A549 (cell line): Measurements from ENCODE around the gene NR3C2. TPM values are rescaled to one million over a fixed set of nuclear protein-coding genes. Genes with fewer than 3 reads are reported as not detected.

Experiments
- ATAC-seq, 2 experiments: fragments of 200-7000 bp in 1 of 2; fragments of >200 bp in 1 of 2; cut with Nextera tagmentation in 1 of 2; cut with Tn5 transposase in 1 of 2; 3 replicates each; pipeline versions ENCODE4 v1.8.0 to v1.9.1; 2018 to 2020; ENCODE audit warnings: mild to moderate bottlenecking in 1 of 2, moderate library complexity in 1 of 2
- CTCF ChIA-PET: fragments of 300-600 bp; sonication (Branson Sonifier 250); formaldehyde crosslinking; extraction: SDS; loops from one replicate; lab custom pipeline; 2021; ENCODE audit warnings: antibody characterized with exemption, inconsistent platforms; lab: Yijun Ruan, JAX
- POLR2A ChIA-PET: fragments of 350-600 bp; formaldehyde crosslinking; extraction: SDS; loops from one replicate; lab custom pipeline; 2021; ENCODE audit warnings: antibody characterized with exemption, inconsistent platforms; lab: Yijun Ruan, JAX
- DNase-seq, 2 experiments: peaks; one replicate each; pipeline versions ENCODE4 v3.0.0 to v3.0.0-alpha.2; 2011 to 2016; ENCODE audit warnings: low read depth in 1 of 2, low spot score in 1 of 2
- FAIRE-seq: peaks from 2 replicates; lab custom pipeline; 2011; peaks lifted over from hg19 to GRCh38; lab: Jason Lieb, UNC
- H3K27ac ChIP-seq, 2 experiments: fragments of >200 bp; sonication (Bioruptor Twin); formaldehyde crosslinking; 3 replicates each; pipeline ENCODE4 v1.5.1; 2016 to 2017
- H3K4me1 ChIP-seq: fragments of >200 bp; sonication (Bioruptor Twin); formaldehyde crosslinking; 3 replicates; pipeline ENCODE4 v1.6.1; 2016
- H3K4me2 ChIP-seq: fragments of >200 bp; sonication (Bioruptor Twin); formaldehyde crosslinking; 3 replicates; pipeline ENCODE4 v1.6.1; 2016
- H3K4me3 ChIP-seq: fragments of >200 bp; sonication (Bioruptor Twin); formaldehyde crosslinking; 3 replicates; pipeline ENCODE4 v1.5.1; 2016
- H3K9me3 ChIP-seq: fragments of >200 bp; sonication (Bioruptor Twin); formaldehyde crosslinking; 3 replicates; pipeline ENCODE4 v1.6.1; 2016
- ATOH8 ChIP-seq: fragments of 250-450 bp; sonication (Bioruptor Pico); IDR thresholded peaks from 2 replicates; pipeline ENCODE4 v1.5.0; 2020; ENCODE audit warnings: low read depth, mild to moderate bottlenecking, moderate library complexity
- CBX2 ChIP-seq: fragments of 200-600 bp; sonication (generic); IDR thresholded peaks from 2 replicates; pipeline ENCODE4 v1.6.1; 2016; ENCODE audit warnings: low read depth, mild to moderate bottlenecking, borderline replicate concordance
- CEBPB ChIP-seq, 2 experiments: fragments of >200 bp in 1 of 2; sonication (Bioruptor Twin) in 1 of 2; formaldehyde crosslinking in 1 of 2; IDR thresholded peaks; 2 replicates each; pipeline ENCODE4 v1.6.1; 2012 to 2016
- EHMT2 ChIP-seq: fragments of 200-600 bp; sonication (generic); IDR thresholded peaks from 2 replicates; pipeline ENCODE4 v1.6.1; 2016; ENCODE audit warnings: antibody characterized with exemption, low read depth, mild to moderate bottlenecking, moderate library complexity
- FOSB ChIP-seq: fragments of 250-450 bp; sonication (Bioruptor Pico); IDR thresholded peaks from 2 replicates; pipeline ENCODE4 v1.5.0; 2020; ENCODE audit warnings: mild to moderate bottlenecking, moderate library complexity
- HES2 ChIP-seq: fragments of >200 bp; sonication (Bioruptor Twin); formaldehyde crosslinking; IDR thresholded peaks from 2 replicates; pipeline ENCODE4 v1.6.1; 2016
- HEYL ChIP-seq: fragments of 250-450 bp; sonication (Bioruptor Pico); IDR thresholded peaks from 2 replicates; pipeline ENCODE4 v1.8.0; 2021; ENCODE audit warnings: mild to moderate bottlenecking, moderate library complexity
- HOXB5 ChIP-seq: fragments of 250-450 bp; sonication (Bioruptor Pico); IDR thresholded peaks from 2 replicates; pipeline ENCODE4 v1.5.0; 2020; ENCODE audit warnings: mild to moderate bottlenecking, moderate library complexity
- KDM1A ChIP-seq: fragments of 200-600 bp; sonication (generic); IDR thresholded peaks from 2 replicates; pipeline ENCODE4 v1.6.1; 2016; ENCODE audit warnings: low read depth, mild to moderate bottlenecking
- KDM5A ChIP-seq: fragments of 200-600 bp; sonication (generic); IDR thresholded peaks from 2 replicates; pipeline ENCODE4 v1.6.1; 2016; ENCODE audit warnings: antibody characterized with exemption, mild to moderate bottlenecking
- MAFK ChIP-seq: fragments of 450-650 bp; IDR thresholded peaks from 2 replicates; pipeline ENCODE4 v1.6.1; 2014; ENCODE audit not compliant: partially characterized antibody
- MAX ChIP-seq: IDR thresholded peaks from 2 replicates; pipeline ENCODE4 v1.6.1; 2012
- MAZ ChIP-seq: fragments of 150-350 bp; IDR thresholded peaks from 2 replicates; pipeline ENCODE4 v1.6.1; 2014; ENCODE audit warnings: antibody characterized with exemption, low read depth, low read length, borderline replicate concordance
- POLR2A ChIP-seq: IDR thresholded peaks from 2 replicates; pipeline ENCODE4 v1.6.1; 2012; ENCODE audit warnings: mild to moderate bottlenecking, low read length
- RAD21 ChIP-seq, 2 experiments: fragments of >200 bp in 1 of 2; sonication (Bioruptor Twin) in 1 of 2; formaldehyde crosslinking in 1 of 2; IDR thresholded peaks in 1 of 2; conservative IDR thresholded peaks in 1 of 2; 2 replicates in 1 of 2; 3 replicates in 1 of 2; pipeline ENCODE4 v1.6.1; 2012 to 2018; ENCODE audit warnings: inconsistent platforms in 1 of 2
- REST ChIP-seq: fragments of 200-600 bp; sonication (generic); IDR thresholded peaks from 2 replicates; pipeline ENCODE4 v1.6.1; 2016; ENCODE audit warnings: antibody characterized with exemption, mild to moderate bottlenecking, moderate library complexity
- RFX5 ChIP-seq: fragments of 450-650 bp; IDR thresholded peaks from 2 replicates; pipeline ENCODE4 v1.7.1; 2014; ENCODE audit warnings: antibody characterized with exemption, mild to moderate bottlenecking, moderate library complexity
- TFCP2L1 ChIP-seq: fragments of 250-450 bp; sonication (Bioruptor Pico); IDR thresholded peaks from 2 replicates; pipeline ENCODE4 v1.5.0; 2021; ENCODE audit warnings: mild to moderate bottlenecking
- USF2 ChIP-seq: fragments of 450-650 bp; IDR thresholded peaks from 2 replicates; pipeline ENCODE4 v1.6.1; 2014; ENCODE audit warnings: antibody characterized with exemption
- ZC3H11A ChIP-seq: fragments of 450-650 bp; IDR thresholded peaks from 2 replicates; pipeline ENCODE4 v1.6.1; 2014; ENCODE audit warnings: antibody characterized with exemption, mild to moderate bottlenecking
- ZFP36 ChIP-seq: fragments of 450-650 bp; IDR thresholded peaks from 2 replicates; pipeline ENCODE4 v1.6.1; 2014; ENCODE audit warnings: borderline replicate concordance; ENCODE audit not compliant: partially characterized antibody
- ZSCAN20 ChIP-seq: fragments of 250-450 bp; sonication (Bioruptor Pico); IDR thresholded peaks from 2 replicates; pipeline ENCODE4 v1.8.0; 2022; ENCODE audit warnings: mild to moderate bottlenecking, moderate library complexity
- WGBS: methylation state at CpG from one replicate; pipeline ENCODE4 v1.1.6; 2017; ENCODE audit errors: missing lambda C conversion rate; 5-methylcytosine and 5-hydroxymethylcytosine counted together
- polyA plus RNA-seq, 4 experiments: library from polyadenylated mRNA; depleted of rRNA in 3 of 4; stranded (reverse); fragments of >200 nt; fragmentation: RNase III in 1 of 4; extraction: RNeasy Plus Mini Kit Qiagen cat#74134 plus additional on column Dnase treatment in 1 of 4; gene quantifications; 2 replicates in 3 of 4; 3 replicates in 1 of 4; pipeline ENCODE4 v1.2.3, GENCODE V29; 2011 to 2017
- TF ChIP-seq, protein P1 (sequence below): IDR thresholded peaks from 2 replicates; pipeline ENCODE4 v1.6.1; 2012; ENCODE audit warnings: low read depth, borderline replicate concordance
- TF ChIP-seq, protein P2 (sequence below): IDR thresholded peaks from 2 replicates; pipeline ENCODE4 v1.6.1; 2012
- TF ChIP-seq, protein P3 (sequence below): fragments of >200 bp; sonication (Bioruptor Twin); formaldehyde crosslinking; IDR thresholded peaks from 3 replicates; pipeline ENCODE4 v1.5.1; 2016

NR3C2 gene
- polyA plus RNA-seq, 2 of the 4 experiments (the other 2 are of a cell fraction): 0.01 to 0.03 TPM

- no peak for ATAC-seq
- ChIA-PET POLR2A (no interaction called here), CTCF (no interaction called here)
- no peak for DNase-seq
- 64% methylated on average over 3 of the region's 3 CpGs for WGBS
- FAIRE-seq: no peak
- Histone ChIP-seq H3K4me3 (no peak overlapping the region), H3K4me1 (no peaks in the 10 kb centered on the region), H3K27ac (no peak overlapping the region), H3K9me3 (no peaks in the 10 kb centered on the region), H3K4me2 (no peak overlapping the region)
- TF ChIP-seq, protein P1, sequence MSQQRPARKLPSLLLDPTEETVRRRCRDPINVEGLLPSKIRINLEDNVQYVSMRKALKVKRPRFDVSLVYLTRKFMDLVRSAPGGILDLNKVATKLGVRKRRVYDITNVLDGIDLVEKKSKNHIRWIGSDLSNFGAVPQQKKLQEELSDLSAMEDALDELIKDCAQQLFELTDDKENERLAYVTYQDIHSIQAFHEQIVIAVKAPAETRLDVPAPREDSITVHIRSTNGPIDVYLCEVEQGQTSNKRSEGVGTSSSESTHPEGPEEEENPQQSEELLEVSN: no peak
- TF ChIP-seq MAZ (no peak), POLR2A (no peak), CEBPB (IDR thresholded peaks at IDR 0.05) (no peak), HES2 (no peak), RFX5 (no peak), MAX (no peak), TFCP2L1 (CRISPR knock-in tag) (no peak), EHMT2 (no peak), HEYL (CRISPR knock-in tag) (no peak), ATOH8 (CRISPR knock-in tag) (no peak), CBX2 (no peak), MAFK (no peak), ZC3H11A (no peak)
- TF ChIP-seq, protein P2, sequence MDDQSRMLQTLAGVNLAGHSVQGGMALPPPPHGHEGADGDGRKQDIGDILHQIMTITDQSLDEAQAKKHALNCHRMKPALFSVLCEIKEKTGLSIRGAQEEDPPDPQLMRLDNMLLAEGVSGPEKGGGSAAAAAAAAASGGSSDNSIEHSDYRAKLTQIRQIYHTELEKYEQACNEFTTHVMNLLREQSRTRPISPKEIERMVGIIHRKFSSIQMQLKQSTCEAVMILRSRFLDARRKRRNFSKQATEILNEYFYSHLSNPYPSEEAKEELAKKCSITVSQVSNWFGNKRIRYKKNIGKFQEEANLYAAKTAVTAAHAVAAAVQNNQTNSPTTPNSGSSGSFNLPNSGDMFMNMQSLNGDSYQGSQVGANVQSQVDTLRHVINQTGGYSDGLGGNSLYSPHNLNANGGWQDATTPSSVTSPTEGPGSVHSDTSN: no peak
Observed at GRCh38 chr4:148235809-148236208, 206.4 kb downstream of the NR3C2 start.

DNA sequence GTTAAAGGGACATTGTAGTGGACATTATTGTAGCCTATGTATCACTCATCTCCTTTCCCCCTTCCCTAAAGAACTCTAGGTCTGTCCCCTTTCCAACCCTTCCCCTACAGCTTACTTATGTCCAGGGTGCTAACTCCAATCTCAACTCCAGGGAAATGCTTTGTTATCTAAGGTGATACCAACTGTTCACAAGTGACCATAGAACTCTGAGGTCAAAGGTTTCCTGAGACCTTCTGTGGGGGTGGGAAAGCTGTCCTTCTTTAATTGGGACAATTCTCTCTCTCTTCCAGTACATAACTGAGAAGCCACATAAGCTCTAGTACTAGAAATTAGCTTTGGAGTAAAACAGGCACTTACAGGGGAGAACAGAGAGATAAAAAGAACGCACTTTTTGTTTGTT, 212.4 kb downstream of the NR3C2 start:
- Histone ChIP-seq H3K4me2 (no peak overlapping the region), H3K4me1 (no peaks in the 10 kb centered on the region), H3K4me3 (no peak overlapping the region), H3K27ac (no peak overlapping the region), H3K9me3 (no peaks in the 10 kb centered on the region)
- DNase-seq (no peak), ATAC-seq (no peak), FAIRE-seq (no peak)
- POLR2A ChIA-PET: no interaction called here
- CTCF ChIA-PET: no interaction called here
- 58% methylated on average over 1 of the region's 1 CpG for WGBS
- TF ChIP-seq ZFP36: no peak
- no peak for TF ChIP-seq KDM1A
- no peak for TF ChIP-seq EHMT2
- no peak for TF ChIP-seq TFCP2L1 (CRISPR knock-in tag)
- TF ChIP-seq ZC3H11A: no peak
- TF ChIP-seq MAX: no peak
- TF ChIP-seq CBX2: no peak
- no peak for TF ChIP-seq FOSB
- no peak for TF ChIP-seq KDM5A
- TF ChIP-seq, protein P2: no peak
- TF ChIP-seq REST: no peak
- TF ChIP-seq, protein P1: no peak
- TF ChIP-seq ZSCAN20: no peak
- TF ChIP-seq, protein P3, sequence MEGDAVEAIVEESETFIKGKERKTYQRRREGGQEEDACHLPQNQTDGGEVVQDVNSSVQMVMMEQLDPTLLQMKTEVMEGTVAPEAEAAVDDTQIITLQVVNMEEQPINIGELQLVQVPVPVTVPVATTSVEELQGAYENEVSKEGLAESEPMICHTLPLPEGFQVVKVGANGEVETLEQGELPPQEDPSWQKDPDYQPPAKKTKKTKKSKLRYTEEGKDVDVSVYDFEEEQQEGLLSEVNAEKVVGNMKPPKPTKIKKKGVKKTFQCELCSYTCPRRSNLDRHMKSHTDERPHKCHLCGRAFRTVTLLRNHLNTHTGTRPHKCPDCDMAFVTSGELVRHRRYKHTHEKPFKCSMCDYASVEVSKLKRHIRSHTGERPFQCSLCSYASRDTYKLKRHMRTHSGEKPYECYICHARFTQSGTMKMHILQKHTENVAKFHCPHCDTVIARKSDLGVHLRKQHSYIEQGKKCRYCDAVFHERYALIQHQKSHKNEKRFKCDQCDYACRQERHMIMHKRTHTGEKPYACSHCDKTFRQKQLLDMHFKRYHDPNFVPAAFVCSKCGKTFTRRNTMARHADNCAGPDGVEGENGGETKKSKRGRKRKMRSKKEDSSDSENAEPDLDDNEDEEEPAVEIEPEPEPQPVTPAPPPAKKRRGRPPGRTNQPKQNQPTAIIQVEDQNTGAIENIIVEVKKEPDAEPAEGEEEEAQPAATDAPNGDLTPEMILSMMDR: no peak
- no peak for TF ChIP-seq USF2
- TF ChIP-seq RAD21 (conservative IDR thresholded peaks at IDR 0.05 in 1 of 2, IDR thresholded peaks at IDR 0.05 in 1 of 2): no peak
- no peak for TF ChIP-seq HOXB5 (CRISPR knock-in tag)
